Right lobe of liver (tissue), 4 donors: ENCODE measurements around the gene ZBTB16.

ENCODE experiments used
- POLR2A ChIP-seq: fragments of 450-650 bp; IDR thresholded peaks from one replicate; pipeline ENCODE4 v1.6.1; 2017; ENCODE audit warnings: antibody characterized with exemption, mild to moderate bottlenecking
- TF ChIP-seq, protein P1 (sequence below), 4 donors: fragments of 200-600 bp in 3 of 4; fragments of 450-650 bp in 1 of 4; IDR thresholded peaks; one replicate each; pipeline versions ENCODE4 v1.5.1 to v1.8.0; 2016 to 2022; ENCODE audit warnings: antibody characterized with exemption in 4 of 4, mild to moderate bottlenecking in 2 of 4
- donor health status: DM: no; HTN: no; CAD: no.
- donor health status: DM: no; HTN: no; CAD: no.
- donor health status: DM: no; HTN: yes; CAD: no.

GRCh38 chr11:114170226-114170625 lies 110.7 kb downstream of the ZBTB16 start:
- TF ChIP-seq, protein P1, sequence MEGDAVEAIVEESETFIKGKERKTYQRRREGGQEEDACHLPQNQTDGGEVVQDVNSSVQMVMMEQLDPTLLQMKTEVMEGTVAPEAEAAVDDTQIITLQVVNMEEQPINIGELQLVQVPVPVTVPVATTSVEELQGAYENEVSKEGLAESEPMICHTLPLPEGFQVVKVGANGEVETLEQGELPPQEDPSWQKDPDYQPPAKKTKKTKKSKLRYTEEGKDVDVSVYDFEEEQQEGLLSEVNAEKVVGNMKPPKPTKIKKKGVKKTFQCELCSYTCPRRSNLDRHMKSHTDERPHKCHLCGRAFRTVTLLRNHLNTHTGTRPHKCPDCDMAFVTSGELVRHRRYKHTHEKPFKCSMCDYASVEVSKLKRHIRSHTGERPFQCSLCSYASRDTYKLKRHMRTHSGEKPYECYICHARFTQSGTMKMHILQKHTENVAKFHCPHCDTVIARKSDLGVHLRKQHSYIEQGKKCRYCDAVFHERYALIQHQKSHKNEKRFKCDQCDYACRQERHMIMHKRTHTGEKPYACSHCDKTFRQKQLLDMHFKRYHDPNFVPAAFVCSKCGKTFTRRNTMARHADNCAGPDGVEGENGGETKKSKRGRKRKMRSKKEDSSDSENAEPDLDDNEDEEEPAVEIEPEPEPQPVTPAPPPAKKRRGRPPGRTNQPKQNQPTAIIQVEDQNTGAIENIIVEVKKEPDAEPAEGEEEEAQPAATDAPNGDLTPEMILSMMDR (IDR thresholded peaks at IDR 0.05), result no peak
- no peak for TF ChIP-seq POLR2A
